Ovary (tissue), 9 donors: ENCODE results near the gene MUSTN1. TPM values are rescaled to one million over a fixed set of nuclear protein-coding genes. Genes with fewer than 3 reads are reported as not detected.

Experiments
- DNase-seq, 5 donors: peaks; one replicate each; pipeline ENCODE4 v3.0.0-alpha.2; 2019 to 2020
- H3K27ac ChIP-seq, 2 donors: fragments of 200-600 bp; one replicate each; pipeline versions ENCODE4 v1.5.1 to v1.8.0; 2019 to 2022
- H3K27me3 ChIP-seq: fragments of 200-600 bp; one replicate; pipeline ENCODE4 v1.8.0; 2022
- H3K36me3 ChIP-seq: fragments of 200-600 bp; sonication (generic); one replicate; pipeline ENCODE4 v1.5.1; 2019
- H3K4me1 ChIP-seq: one replicate; pipeline ENCODE4 v1.8.1; 2013; ENCODE audit warnings: mild to moderate bottlenecking, moderate library complexity; ENCODE audit not compliant: insufficient read depth
- H3K4me3 ChIP-seq: fragments of 200-600 bp; sonication (generic); one replicate; pipeline ENCODE4 v1.5.1; 2017
- H3K9me3 ChIP-seq, 2 donors: fragments of 200-600 bp in 1 of 2; sonication (generic) in 1 of 2; one replicate each; pipeline versions ENCODE4 v1.5.1 to v1.8.1; 2013 to 2019; ENCODE audit warnings: mild to moderate bottlenecking in 1 of 2, moderate library complexity in 1 of 2
- EP300 ChIP-seq: sonication (generic); formaldehyde crosslinking; IDR thresholded peaks from one replicate; pipeline ENCODE4 v1.6.1; 2017; ENCODE audit warnings: antibody characterized with exemption
- POLR2A ChIP-seq: fragments of 450-650 bp; IDR thresholded peaks from one replicate; pipeline ENCODE4 v1.6.1; 2017; ENCODE audit warnings: antibody characterized with exemption, mild to moderate bottlenecking, moderate library complexity
- WGBS, 3 donors: extraction: QIAGEN DNeasy Blood & Tissue Kit in 1 of 3; methylation state at CpG; one replicate each; pipeline versions ENCODE4 v1.1.5 to v1.1.7; 2013 to 2017; 5-methylcytosine and 5-hydroxymethylcytosine counted together
- intact Hi-C, 4 donors: fragments of 100-400 bp; cut with DNase I; formaldehyde crosslinking; loops; one replicate each; pipeline versions ENCODE4 v1.11.0 to v1.15.1; 2022 to 2023
- polyA plus RNA-seq, 2 donors: library from polyadenylated mRNA; stranded (reverse); fragments of 200-250 nt in 1 of 2; fragments of 350-450 nt in 1 of 2; fragmentation: Illumina TruSeq in 1 of 2; extraction: RNeasy Lipid Tissue Mini Kit (QIAGEN cat#74804) in 1 of 2; gene quantifications; one replicate each; pipeline ENCODE4 v1.2.3, GENCODE V29; 2013 to 2014
- total RNA-seq, 7 donors: library from RNA; depleted of rRNA in 2 of 7; stranded (reverse); fragments of >200 nt in 2 of 7; fragmentation: NEBNext Ultra II Directional in 3 of 7; extraction: Animal tissue kit (Norgen Biotek cat#: 25700) in 3 of 7; gene quantifications; one replicate each; pipeline versions ENCODE4 v1.1.0 to v1.2.4, GENCODE V29; 2016 to 2023
- TF ChIP-seq, protein P1 (sequence below), 3 donors: fragments of 450-650 bp in 2 of 3; fragments of 200-600 bp in 1 of 3; IDR thresholded peaks; one replicate each; pipeline versions ENCODE4 v1.5.1 to v1.8.0; 2016 to 2022; ENCODE audit warnings: antibody characterized with exemption in 3 of 3, mild to moderate bottlenecking in 1 of 3
- donor health status: DM: no; HTN: no; CAD: no; lungs with moderate emphysema.
- donor health status: DM: no; HTN: no; CAD: no.
- donor health status: Bipolar disorder and iron deficiency.
- donor health status: DM: yes; HTN: yes; CAD: no.
- donor health status: DM: no; HTN: no; CAD: no.
- donor health status: DM: yes; HTN: yes; CAD: no.

The MUSTN1 gene
- total and polyA plus RNA-seq, 9 donors, result 2.2 to 30.0 (median 8.6) TPM

DNA sequence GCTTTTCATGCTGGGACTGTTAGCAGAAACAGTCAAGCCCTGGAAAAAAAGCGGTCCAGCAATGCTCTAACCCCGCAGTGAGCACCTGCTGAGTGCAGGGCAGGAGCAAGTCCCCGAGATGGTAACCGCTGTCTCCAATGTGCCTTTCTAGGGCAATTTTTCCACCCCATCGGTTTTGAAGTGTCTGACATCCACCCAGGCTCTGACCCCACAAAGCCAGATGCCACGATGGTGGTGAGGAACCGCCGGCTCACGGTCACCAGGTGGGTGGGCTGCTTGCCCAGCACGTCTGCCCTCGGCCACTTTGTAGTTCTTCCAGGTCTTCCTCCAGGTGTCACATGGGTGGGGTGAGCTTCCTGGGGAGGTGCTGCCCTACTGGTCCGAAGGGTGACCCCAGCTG, 43.5 kb downstream of the MUSTN1 start:
- H3K27ac ChIP-seq, result no peak overlapping the region
- intact Hi-C loops, result no loop called here
- TF ChIP-seq, protein P1, sequence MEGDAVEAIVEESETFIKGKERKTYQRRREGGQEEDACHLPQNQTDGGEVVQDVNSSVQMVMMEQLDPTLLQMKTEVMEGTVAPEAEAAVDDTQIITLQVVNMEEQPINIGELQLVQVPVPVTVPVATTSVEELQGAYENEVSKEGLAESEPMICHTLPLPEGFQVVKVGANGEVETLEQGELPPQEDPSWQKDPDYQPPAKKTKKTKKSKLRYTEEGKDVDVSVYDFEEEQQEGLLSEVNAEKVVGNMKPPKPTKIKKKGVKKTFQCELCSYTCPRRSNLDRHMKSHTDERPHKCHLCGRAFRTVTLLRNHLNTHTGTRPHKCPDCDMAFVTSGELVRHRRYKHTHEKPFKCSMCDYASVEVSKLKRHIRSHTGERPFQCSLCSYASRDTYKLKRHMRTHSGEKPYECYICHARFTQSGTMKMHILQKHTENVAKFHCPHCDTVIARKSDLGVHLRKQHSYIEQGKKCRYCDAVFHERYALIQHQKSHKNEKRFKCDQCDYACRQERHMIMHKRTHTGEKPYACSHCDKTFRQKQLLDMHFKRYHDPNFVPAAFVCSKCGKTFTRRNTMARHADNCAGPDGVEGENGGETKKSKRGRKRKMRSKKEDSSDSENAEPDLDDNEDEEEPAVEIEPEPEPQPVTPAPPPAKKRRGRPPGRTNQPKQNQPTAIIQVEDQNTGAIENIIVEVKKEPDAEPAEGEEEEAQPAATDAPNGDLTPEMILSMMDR (IDR thresholded peaks at IDR 0.05), result no peak
- no peak for TF ChIP-seq POLR2A
- TF ChIP-seq EP300, result no peak
- no peaks in the 10 kb centered on the region for H3K4me1 ChIP-seq
- DNase-seq, result no peak
- 72 to 81% (median 76%) methylated on average over 12 of the region's 12 CpGs for WGBS, 3 donors
- H3K36me3 ChIP-seq, result no peaks in the 10 kb centered on the region
- H3K9me3 ChIP-seq, result no peaks in the 10 kb centered on the region
- H3K4me3 ChIP-seq, result no peak overlapping the region
- H3K27me3 ChIP-seq, result no peaks in the 10 kb centered on the region

DNA sequence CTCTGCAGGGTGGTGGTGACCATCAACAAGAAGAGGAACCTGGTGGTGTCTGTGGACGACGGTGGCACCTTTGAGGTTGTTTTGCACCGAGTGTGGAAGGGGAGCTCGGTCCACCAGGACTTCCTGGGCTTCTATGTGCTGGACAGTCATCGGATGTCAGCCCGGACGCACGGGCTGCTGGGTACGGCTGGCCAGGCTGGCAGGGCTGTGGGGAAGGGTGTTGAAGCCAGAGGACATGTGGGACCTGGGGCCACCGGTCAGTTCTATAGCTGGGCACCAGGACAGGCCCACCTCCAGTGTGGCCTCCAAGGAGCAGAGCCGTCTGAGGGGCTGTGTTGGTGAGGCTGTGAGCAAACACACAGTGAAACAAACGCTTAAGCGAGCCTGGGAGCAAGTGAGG, 44.1 kb downstream of the MUSTN1 start:
- Histone ChIP-seq H3K4me3 (no peak overlapping the region), H3K9me3 (no peaks in the 10 kb centered on the region), H3K4me1 (no peaks in the 10 kb centered on the region), H3K36me3 (no peaks in the 10 kb centered on the region), H3K27ac (no peak overlapping the region), H3K27me3 (no peaks in the 10 kb centered on the region)
- TF ChIP-seq POLR2A (no peak), EP300 (no peak)
- TF ChIP-seq, protein P1 (IDR thresholded peaks at IDR 0.05), result no peak
- intact Hi-C loops, result no loop called here
- WGBS, 3 donors, result 77 to 85% (median 81%) methylated on average over 13 of the region's 13 CpGs
- no peak for DNase-seq

DNA sequence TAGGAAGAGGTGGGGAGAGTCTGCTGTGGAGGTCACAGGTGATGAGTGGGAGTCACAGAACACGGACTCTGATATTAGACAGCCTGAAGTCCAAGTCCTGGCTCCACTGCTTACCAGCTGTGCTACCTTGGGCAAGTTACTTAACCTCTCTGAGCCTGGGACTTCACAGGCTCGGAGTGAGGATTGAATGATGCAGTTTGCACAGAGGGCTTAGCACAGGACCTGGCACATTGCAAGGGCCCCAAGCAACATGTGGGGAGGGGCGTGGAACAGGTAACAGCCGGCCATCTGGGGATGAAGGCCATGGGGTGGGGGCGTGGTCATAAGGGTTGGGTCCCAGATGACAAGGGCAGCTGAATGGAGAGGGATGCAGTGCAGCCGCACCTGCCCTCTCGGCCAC, 44.5 kb downstream of the MUSTN1 start:
- no peak overlapping the region for H3K27ac ChIP-seq
- WGBS, 3 donors, result 75 to 81% (median 75%) methylated on average over 7 of the region's 7 CpGs
- no peaks in the 10 kb centered on the region for H3K9me3 ChIP-seq
- H3K4me1 ChIP-seq, result no peaks in the 10 kb centered on the region
- intact Hi-C loops, result no loop called here
- H3K36me3 ChIP-seq, result no peaks in the 10 kb centered on the region
- TF ChIP-seq POLR2A (no peak), EP300 (no peak)
- TF ChIP-seq, protein P1 (IDR thresholded peaks at IDR 0.05), result no peak
- DNase-seq, result no peak
- H3K4me3 ChIP-seq, result no peak overlapping the region
- H3K27me3 ChIP-seq, result no peaks in the 10 kb centered on the region

DNA sequence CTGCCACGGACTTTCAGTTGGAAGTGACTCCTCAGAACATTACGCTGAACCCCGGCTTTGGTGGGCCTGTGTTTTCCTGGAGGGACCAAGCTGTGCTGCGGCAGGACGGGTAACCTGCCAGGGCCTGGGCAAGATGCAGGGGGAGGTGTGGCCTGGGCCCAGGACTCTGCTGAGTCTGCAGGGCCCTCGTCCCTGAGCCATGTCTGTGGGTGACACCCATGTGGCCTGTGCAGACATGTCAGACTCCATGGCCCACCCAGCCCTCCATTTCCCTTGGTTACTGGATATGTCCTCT, 45.1 kb downstream of the MUSTN1 start:
- 82 to 92% (median 86%) methylated on average over 4 to 6 of the region's 6 CpGs for WGBS, 3 donors
- TF ChIP-seq POLR2A (no peak), EP300 (no peak)
- TF ChIP-seq, protein P1 (IDR thresholded peaks at IDR 0.05), result no peak
- H3K36me3 ChIP-seq, result no peaks in the 10 kb centered on the region
- intact Hi-C loops, result no loop called here
- H3K27ac ChIP-seq, result no peak overlapping the region
- DNase-seq, result no peak
- no peaks in the 10 kb centered on the region for H3K27me3 ChIP-seq
- H3K9me3 ChIP-seq, result no peaks in the 10 kb centered on the region
- no peaks in the 10 kb centered on the region for H3K4me1 ChIP-seq
- H3K4me3 ChIP-seq, result no peak overlapping the region
